ENCODE measurements around the gene CDC14B. TPM values are rescaled to one million over a fixed set of nuclear protein-coding genes. Genes with fewer than 3 reads are reported as not detected.
"Not testable (repeated sequence)": the region's sequence is repeated elsewhere in the genome, so short reads cannot be mapped to it uniquely, and the experiment has no call there.

CDC14B gene
- total RNA-seq, 1 experiment from 2014 or later: 38.5 TPM

DNA sequence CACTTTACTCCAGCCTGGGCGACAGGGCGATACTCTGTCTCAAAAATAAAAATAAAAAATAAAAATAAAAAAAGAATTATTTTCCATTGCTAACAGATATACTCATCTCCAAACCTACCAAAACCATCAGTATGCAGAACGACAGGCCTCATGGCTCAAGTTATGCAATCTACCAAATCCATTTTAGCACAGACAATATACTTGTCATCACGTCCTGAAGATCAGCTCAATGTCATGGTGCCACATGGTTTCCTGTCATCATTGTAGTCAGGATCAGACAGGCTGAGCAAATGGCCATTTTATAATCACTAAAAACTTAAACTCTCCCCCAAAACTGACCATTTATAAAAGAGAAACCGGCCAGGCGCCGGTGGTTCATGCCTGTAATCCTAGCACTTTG, 100.5 kb downstream of the CDC14B start:
- H3K27me3 ChIP-seq (ENCODE audit: control insufficient read depth, insufficient read depth, low read length): no peaks in the 10 kb centered on the region
- no peak for DNase-seq
- H3K36me3 ChIP-seq (replicated peaks; ENCODE audit: control insufficient read depth, insufficient read depth, low read length): no peaks in the 10 kb centered on the region
- no peak overlapping the region for H3K4me3 ChIP-seq (ENCODE audit: insufficient read depth, low read depth, low read length)

DNA sequence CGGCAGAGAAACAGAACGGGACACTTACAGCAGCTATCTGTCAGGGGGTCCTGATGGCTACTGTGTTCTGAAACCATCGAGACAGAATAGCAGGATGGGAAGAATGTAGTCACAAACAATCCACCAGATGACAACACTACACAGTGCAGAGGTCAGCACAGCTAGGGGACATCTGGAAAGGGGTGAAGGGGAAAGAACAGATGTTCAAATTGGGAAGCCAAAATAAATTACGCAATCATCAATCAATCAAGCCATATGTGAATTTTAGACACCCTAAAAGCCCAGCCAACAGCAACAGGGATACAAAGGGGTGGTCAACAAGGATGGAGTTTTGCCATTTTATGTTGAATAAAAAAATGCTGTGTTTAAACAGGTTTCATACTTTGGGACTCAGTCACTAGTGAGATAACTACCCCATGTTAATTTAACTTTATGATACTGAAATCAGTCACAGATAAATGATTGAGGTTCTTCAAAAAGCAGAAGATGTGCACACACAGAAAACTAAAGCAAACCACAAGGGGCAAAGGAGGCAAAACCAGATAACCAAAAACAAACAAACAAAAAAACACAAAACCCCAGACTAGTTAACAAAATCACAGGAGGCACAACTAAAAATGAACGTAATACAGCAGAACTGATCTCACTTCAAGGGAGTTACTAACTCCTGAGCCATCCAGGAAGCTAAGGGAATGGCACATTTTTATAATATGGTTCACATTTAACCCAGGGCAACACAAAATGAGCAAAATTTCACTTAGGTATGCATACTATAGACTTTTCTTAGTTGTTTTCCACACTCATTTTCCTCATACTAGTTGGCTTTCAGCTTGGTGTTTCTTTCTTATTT, 103.8 kb downstream of the CDC14B start:
- no peaks in the 10 kb centered on the region for H3K27me3 ChIP-seq (ENCODE audit: control insufficient read depth, insufficient read depth, low read length)
- H3K4me3 ChIP-seq (ENCODE audit: insufficient read depth, low read depth, low read length): no peak overlapping the region
- no peak for DNase-seq
- no peaks in the 10 kb centered on the region for H3K36me3 ChIP-seq (replicated peaks; ENCODE audit: control insufficient read depth, insufficient read depth, low read length)

DNA sequence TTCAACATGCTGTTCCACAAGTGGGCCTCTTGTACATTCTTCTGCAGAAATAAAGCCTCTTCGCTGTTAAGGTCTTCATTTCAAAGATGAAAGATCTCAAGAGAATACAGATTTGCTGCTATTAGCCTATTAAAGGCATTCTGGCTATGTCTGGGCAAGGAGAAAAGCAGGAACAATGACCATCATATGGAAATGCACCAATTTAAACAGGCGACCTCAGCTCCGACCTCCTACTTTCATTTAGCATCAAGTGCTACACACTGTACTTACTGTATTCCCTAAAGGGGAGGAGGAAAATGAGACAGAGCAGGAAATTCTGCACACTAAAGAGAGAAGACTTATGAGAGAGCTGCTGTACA, 104.9 kb downstream of the CDC14B start:
- H3K4me3 ChIP-seq (ENCODE audit: insufficient read depth, low read depth, low read length): no peak overlapping the region
- no peak for DNase-seq

DNA sequence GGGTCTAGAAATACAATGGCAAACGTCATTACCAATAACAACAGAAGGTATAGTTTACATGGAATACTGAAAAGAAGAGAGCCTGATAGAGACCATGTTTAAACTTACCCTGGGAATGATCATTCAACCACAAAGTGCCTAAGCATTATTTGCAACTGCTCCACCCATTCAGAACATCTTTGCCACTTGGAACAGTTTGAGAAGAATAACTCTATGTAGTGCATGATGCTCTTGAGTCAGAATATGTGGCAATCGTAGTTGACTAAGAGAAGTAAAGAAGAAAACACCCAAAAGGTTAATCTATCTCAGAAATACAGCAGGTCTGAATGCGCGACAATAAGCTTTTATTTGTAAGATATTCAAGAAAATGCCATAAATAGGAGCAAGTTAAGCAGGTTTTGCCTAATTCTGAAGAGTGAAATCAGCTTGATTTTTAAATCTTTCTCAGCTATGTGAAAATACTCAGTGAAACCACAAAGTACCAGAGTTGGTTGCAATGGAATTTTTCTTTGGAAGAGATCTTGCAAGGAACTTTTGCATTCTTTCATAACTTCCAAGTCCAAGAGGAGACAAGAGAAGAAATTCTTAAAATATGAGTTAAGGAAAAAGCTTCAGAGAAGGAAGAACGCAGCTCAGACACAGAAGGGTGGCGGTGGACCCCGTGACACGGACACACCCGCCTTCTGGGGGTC, 105.4 kb downstream of the CDC14B start:
- H3K36me3 ChIP-seq (replicated peaks; ENCODE audit: control insufficient read depth, insufficient read depth, low read length): no peaks in the 10 kb centered on the region
- no peak for DNase-seq
- no peak overlapping the region for H3K4me3 ChIP-seq (ENCODE audit: insufficient read depth, low read depth, low read length)
- no peaks in the 10 kb centered on the region for H3K27me3 ChIP-seq (ENCODE audit: control insufficient read depth, insufficient read depth, low read length)

More for the DNA sequence above, 104.9 kb downstream of the CDC14B start:
- Histone ChIP-seq H3K27me3 (ENCODE audit: control insufficient read depth, insufficient read depth, low read length) (no peaks in the 10 kb centered on the region), H3K36me3 (replicated peaks; ENCODE audit: control insufficient read depth, insufficient read depth, low read length) (no peaks in the 10 kb centered on the region)

DNA sequence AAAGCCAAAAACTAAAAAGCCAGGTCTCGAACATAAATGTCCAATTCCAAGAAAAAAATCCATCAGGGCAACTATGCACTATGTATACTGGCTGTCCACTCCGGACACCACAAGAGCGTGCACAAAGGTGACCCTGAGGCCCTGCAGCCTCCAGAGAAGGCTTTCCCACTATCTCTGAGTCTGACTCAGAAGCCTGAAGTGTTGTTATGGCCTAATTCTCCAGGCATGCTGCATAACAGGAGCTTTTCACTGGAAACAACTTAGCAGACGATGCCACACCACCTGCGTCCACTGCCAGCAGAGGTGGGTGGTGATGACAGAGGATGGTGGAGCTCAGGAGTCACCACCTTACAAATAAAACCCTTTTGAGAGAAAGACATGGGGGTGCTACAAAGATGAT, 106.0 kb downstream of the CDC14B start:
- H3K27me3 ChIP-seq (ENCODE audit: control insufficient read depth, insufficient read depth, low read length): no peaks in the 10 kb centered on the region
- no peak overlapping the region for H3K4me3 ChIP-seq (ENCODE audit: insufficient read depth, low read depth, low read length)
- no peaks in the 10 kb centered on the region for H3K36me3 ChIP-seq (replicated peaks; ENCODE audit: control insufficient read depth, insufficient read depth, low read length)
- no peak for DNase-seq

DNA sequence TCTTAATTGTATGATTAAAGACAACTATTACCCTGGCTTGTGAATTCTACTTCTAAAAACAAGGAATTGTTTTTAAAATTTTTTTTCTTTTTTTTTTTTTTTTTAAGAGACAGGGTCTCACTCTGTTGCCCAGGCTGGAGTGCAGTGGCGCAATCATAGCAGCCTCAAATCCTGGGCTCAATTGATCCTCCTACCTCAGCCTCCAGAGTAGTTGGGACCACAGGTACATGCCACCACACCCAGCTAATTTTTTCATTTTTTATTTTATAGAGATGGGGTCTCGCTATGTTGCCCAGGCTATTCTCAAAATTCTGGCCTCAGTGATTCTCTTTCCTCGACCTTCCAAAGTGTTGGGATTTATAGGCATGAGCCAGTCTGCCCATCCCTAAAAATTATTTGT, 107.4 kb downstream of the CDC14B start:
- Histone ChIP-seq H3K27me3 (ENCODE audit: control insufficient read depth, insufficient read depth, low read length) (no peaks in the 10 kb centered on the region), H3K36me3 (replicated peaks; ENCODE audit: control insufficient read depth, insufficient read depth, low read length) (no peaks in the 10 kb centered on the region), H3K4me3 (ENCODE audit: insufficient read depth, low read depth, low read length) (no peak overlapping the region)
- DNase-seq: no peak

DNA sequence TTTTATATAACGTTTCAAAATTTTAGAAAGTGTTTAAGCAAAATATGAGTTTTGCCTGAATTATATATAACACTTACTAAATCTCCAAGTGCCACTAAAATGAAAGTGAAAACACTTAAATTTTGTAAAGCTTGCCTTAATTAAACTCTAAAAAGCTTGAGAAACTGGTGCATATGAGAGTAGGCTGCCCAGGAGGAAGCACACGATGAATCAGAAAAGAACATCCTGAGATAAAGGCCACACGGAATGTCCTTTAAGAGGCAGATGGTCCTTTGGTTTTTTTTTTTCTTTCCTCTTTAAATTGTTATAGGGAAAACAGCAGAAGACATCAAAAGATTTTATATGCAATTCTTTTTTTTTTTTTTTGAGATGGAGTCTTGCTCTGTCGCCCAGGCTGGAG, 109.4 kb downstream of the CDC14B start:
- H3K27me3 ChIP-seq (ENCODE audit: control insufficient read depth, insufficient read depth, low read length): no peaks in the 10 kb centered on the region
- H3K36me3 ChIP-seq (replicated peaks; ENCODE audit: control insufficient read depth, insufficient read depth, low read length): no peaks in the 10 kb centered on the region
- no peak for DNase-seq
- H3K4me3 ChIP-seq (ENCODE audit: insufficient read depth, low read depth, low read length): no peak overlapping the region

DNA sequence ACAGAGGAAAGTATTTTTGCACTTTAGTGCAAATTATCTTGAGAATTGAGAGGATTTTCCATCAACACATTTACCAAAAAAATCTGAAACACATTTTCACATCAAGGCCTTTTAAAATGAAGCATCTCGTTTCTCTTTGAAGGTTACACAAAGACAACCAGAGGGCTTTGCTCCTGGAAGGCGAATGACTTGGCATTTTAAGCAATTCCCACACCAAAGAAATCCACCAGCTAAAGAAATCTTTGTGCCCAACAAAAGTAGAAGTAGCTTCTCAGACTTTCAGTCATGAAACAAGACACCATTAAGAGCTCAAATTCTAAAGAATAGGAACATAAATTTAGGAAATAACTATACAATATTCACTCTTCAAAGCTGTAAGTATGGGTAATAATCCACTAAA, 109.8 kb downstream of the CDC14B start:
- DNase-seq: no peak
- Histone ChIP-seq H3K4me3 (ENCODE audit: insufficient read depth, low read depth, low read length) (no peak overlapping the region), H3K27me3 (ENCODE audit: control insufficient read depth, insufficient read depth, low read length) (no peaks in the 10 kb centered on the region), H3K36me3 (replicated peaks; ENCODE audit: control insufficient read depth, insufficient read depth, low read length) (no peaks in the 10 kb centered on the region)

DNA sequence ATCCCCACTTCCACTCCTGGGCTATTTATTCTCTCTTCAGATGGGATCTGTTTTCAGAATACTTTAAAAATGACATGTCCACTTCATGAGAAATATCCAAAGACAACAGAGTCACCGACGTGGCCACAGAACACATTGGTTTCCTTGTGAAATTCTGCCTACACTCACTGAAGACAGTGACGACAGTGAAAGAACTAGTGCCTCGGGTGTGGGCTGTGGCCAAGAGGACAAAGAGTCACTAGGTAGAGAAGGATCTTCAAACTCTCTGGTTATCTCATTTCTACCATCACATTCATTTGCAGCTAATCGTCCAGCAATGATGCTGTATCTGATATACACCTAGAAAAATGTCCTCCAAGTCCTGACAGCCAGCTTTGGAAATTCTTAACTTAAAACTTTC, 110.6 kb downstream of the CDC14B start:
- no peaks in the 10 kb centered on the region for H3K36me3 ChIP-seq (replicated peaks; ENCODE audit: control insufficient read depth, insufficient read depth, low read length)
- DNase-seq: no peak
- no peaks in the 10 kb centered on the region for H3K27me3 ChIP-seq (ENCODE audit: control insufficient read depth, insufficient read depth, low read length)
- no peak overlapping the region for H3K4me3 ChIP-seq (ENCODE audit: insufficient read depth, low read depth, low read length)

DNA sequence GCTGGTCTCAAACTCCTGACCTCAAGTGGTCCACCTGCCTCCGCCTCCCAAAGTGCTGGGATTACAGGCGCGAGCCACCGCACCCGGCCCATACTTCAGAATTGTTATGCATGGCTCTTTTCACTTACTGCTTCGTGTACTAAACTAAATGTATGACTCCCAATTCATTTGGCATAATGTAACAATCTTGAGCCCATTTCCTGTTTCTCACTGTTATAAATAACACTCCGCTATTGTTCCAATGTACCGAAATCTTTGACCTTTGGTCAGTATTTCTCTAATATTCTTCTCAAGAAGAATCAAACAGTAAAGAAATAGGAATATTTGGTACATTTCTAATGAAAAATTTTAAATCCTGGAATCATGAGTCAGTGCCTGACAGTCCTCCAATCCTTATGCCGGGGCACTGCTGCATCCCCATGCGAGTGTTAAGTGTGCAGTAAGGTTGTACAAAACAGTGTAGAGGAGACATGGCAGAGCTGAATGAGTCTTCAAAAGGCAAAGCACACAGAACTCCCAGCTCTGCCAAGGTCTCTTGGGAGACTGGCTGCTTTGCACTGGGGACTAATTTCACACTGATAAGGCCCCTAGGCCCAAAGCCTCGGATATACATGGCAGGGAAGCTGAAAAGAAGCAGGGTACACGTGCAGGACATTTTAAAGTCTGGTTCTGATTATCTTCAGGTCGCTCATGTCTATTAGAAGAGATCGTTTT, 111.3 kb downstream of the CDC14B start:
- Histone ChIP-seq H3K4me3 (ENCODE audit: insufficient read depth, low read depth, low read length) (no peak overlapping the region), H3K27me3 (ENCODE audit: control insufficient read depth, insufficient read depth, low read length) (no peaks in the 10 kb centered on the region), H3K36me3 (replicated peaks; ENCODE audit: control insufficient read depth, insufficient read depth, low read length) (no peaks in the 10 kb centered on the region)
- no peak for DNase-seq

DNA sequence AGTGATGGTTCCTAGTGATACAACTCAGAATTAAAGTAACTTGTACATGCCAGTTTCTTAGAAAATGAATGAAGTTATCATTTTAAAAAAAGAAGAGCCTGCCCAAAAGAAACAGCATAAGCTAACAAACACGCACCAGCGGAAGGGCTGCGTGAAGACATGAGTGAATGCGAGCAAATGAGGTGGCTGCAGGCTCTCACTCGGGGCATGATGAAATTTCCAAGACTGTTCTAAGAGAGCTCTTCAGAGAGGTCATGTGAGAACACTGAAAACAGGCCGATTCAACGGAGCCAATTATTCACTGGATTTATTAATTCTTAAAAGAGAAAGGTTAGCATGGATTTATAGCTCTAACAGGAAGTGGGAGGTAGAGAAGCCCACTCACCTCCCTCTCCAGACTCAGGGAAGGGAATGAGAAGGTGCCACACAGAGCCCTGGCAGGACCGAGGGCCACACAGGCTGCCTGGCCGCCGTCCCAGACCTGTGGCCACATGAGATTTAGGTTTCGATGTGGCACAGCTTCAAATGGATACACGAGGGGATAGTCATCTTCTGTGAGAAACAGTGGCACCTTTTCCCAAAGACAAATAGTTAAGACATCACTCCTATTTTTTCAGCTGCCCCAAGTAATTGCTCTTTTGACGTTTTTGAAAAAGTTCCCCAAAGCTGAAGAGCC, 114.2 kb downstream of the CDC14B start:
- Histone ChIP-seq H3K27me3 (ENCODE audit: control insufficient read depth, insufficient read depth, low read length) (no peaks in the 10 kb centered on the region), H3K36me3 (replicated peaks; ENCODE audit: control insufficient read depth, insufficient read depth, low read length) (no peaks in the 10 kb centered on the region), H3K4me3 (ENCODE audit: insufficient read depth, low read depth, low read length) (no peak overlapping the region)
- no peak for DNase-seq

DNA sequence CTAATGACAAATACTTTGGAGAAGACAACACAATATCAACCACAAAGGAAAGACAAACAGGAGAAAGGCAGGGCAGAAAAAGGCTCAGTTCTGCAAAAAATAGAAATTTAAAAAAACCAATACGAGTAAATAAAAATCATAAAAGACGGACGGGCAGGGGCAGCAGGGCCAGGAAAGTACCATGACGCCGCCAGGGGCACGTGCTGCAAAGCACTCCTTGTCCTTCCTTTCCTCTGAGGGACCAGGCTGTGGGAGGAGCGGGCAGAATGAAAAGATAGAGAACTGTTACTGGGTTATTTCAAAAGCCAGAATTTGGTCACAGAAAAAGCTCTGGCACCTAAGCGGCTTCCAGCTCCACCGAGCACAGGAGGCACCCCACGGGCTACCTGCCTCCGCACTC, 115.7 kb downstream of the CDC14B start:
- DNase-seq: no peak
- H3K36me3 ChIP-seq (replicated peaks; ENCODE audit: control insufficient read depth, insufficient read depth, low read length): no peaks in the 10 kb centered on the region
- H3K4me3 ChIP-seq (ENCODE audit: insufficient read depth, low read depth, low read length): no peak overlapping the region
- H3K27me3 ChIP-seq (ENCODE audit: control insufficient read depth, insufficient read depth, low read length): no peaks in the 10 kb centered on the region

DNA sequence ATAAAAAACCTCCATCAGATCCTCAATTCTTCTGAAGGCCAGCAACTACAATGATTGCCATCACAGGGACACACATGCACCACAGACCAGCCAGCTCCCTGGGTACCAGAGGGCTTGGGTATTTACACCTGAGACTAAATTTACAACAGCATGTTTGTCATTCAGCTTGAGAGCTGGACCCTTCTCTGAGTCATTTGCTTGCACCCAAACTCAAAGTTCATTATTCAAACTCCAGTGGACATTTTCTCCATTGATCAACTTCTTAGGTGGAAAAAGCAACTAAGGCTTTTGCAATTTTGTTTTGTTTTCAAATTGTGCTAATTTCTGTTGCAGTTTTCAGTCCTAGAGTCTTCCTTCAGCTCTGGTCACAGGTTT, 116.3 kb downstream of the CDC14B start:
- H3K27me3 ChIP-seq (ENCODE audit: control insufficient read depth, insufficient read depth, low read length); DNase-seq; H3K36me3 ChIP-seq (replicated peaks; ENCODE audit: control insufficient read depth, insufficient read depth, low read length); H3K4me3 ChIP-seq (ENCODE audit: insufficient read depth, low read depth, low read length): not testable (repeated sequence)

DNA sequence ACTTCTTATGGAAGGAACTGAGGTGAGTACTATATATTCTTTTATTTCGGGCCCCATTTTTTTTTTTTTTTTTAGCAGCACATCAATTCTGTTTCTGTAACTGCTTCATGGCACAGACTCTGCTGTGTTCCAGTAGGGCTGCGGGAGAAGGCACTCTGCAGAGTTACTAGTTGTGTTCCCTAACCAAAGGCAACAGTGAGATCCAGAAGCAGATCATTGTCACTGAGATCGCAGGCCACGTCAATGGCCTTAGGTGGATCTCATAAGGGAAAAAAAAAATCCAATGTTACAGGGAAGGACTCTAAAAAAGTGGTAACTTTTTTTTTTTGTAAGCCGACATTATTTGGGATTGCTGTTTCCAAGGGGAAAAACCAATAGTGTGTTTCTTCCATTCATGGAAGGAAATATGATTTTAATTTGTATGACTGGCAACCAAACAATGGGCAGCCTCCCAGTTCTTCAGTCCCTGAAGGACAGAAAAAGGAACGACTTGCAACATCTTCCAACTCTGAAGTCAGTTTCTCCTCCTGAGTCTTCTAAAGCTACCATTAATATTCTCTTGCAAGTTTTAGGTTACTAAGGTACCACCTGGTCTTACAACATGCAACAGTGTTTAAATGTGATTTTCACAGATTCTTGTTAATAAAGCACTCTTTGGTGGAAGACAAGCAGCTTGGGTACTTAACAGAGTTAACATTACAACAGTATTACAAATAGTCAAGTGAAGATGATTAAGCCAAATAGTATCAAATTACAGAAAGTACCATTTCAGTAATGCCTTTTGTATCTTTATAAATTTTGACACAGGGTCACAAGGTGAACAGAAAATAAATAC, 116.9 kb downstream of the CDC14B start:
- no peak for DNase-seq
- no peaks in the 10 kb centered on the region for H3K36me3 ChIP-seq (replicated peaks; ENCODE audit: control insufficient read depth, insufficient read depth, low read length)
- H3K4me3 ChIP-seq (ENCODE audit: insufficient read depth, low read depth, low read length): no peak overlapping the region
- H3K27me3 ChIP-seq (ENCODE audit: control insufficient read depth, insufficient read depth, low read length): no peaks in the 10 kb centered on the region
